Measurements from ENCODE around the gene MXD3. TPM values are rescaled to one million over a fixed set of nuclear protein-coding genes. Genes with fewer than 3 reads are reported as not detected.

Gene MXD3
- total and polyA plus RNA-seq, 8 donors: 6.8 to 86.9 (median 20.4) TPM

GRCh38 chr5:177269976-177270375 lies 41.7 kb downstream of the MXD3 start:
- H3K4me1 ChIP-seq: peaks cover 0 to 32% (median 5%) of the 10 kb centered on the region in 4 donors
- no peak overlapping the region for H3K4me3 ChIP-seq
- WGBS, 5 donors: 82 to 88% (median 84%) methylated on average over 3 of the region's 3 CpGs
- H3K27me3 ChIP-seq: no peaks in the 10 kb centered on the region
- no peak overlapping the region for H3K27ac ChIP-seq
- TF ChIP-seq POLR2AphosphoS5 (IDR thresholded peaks at IDR 0.05): no peak
- no peaks in the 10 kb centered on the region for H3K9me3 ChIP-seq
- H3K36me3 ChIP-seq: peaks cover 43 to 95% (median 91%) of the 10 kb centered on the region in 4 donors
- intact Hi-C loops (cut with DNase I; ENCODE audit: low total_unique reads): no loop called here
- DNase-seq: no peak

- intact Hi-C loops (cut with DNase I; ENCODE audit: low total_unique reads): no loop called here
- Histone ChIP-seq H3K27ac (no peak overlapping the region), H3K36me3 (peaks cover 43 to 95% (median 89%) of the 10 kb centered on the region in 4 donors), H3K4me1 (peaks cover 0 to 32% (median 7%) of the 10 kb centered on the region in 4 donors), H3K9me3 (no peaks in the 10 kb centered on the region), H3K4me3 (no peak overlapping the region), H3K27me3 (no peaks in the 10 kb centered on the region)
- peak in 1 of 2 donors; percentile 19 for DNase-seq
- WGBS, 5 donors: 93 to 96% (median 95%) methylated on average over 7 of the region's 7 CpGs
- TF ChIP-seq EP300 (IDR thresholded peaks at IDR 0.05) (no peak), POLR2AphosphoS5 (IDR thresholded peaks at IDR 0.05) (no peak), CTCF (IDR thresholded peaks at IDR 0.05) (no peak), POLR2A (IDR thresholded peaks at IDR 0.05) (no peak)
These were observed 42.3 kb downstream of the MXD3 start for GRCh38 chr5:177269232-177269895.

GRCh38 chr5:177265395-177265794 lies 46.3 kb downstream of the MXD3 start:
- Histone ChIP-seq H3K36me3 (peaks cover 41 to 98% (median 95%) of the 10 kb centered on the region in 4 donors), H3K27me3 (no peaks in the 10 kb centered on the region), H3K27ac (no peak overlapping the region), H3K4me1 (peaks cover 0 to 16% (median 5%) of the 10 kb centered on the region in 4 donors), H3K9me3 (no peaks in the 10 kb centered on the region), H3K4me3 (no peak overlapping the region)
- TF ChIP-seq CTCF (IDR thresholded peaks at IDR 0.05): no peak
- intact Hi-C loops (cut with DNase I; ENCODE audit: low total_unique reads): no loop called here
- WGBS, 5 donors: 92 to 95% (median 93%) methylated on average over 16 of the region's 16 CpGs
- no peak for DNase-seq

- Histone ChIP-seq H3K4me1 (peaks cover 0 to 16% (median 0%) of the 10 kb centered on the region in 4 donors), H3K9me3 (no peaks in the 10 kb centered on the region), H3K27me3 (no peaks in the 10 kb centered on the region), H3K4me3 (no peak overlapping the region), H3K27ac (no peak overlapping the region), H3K36me3 (peaks cover 32 to 98% (median 95%) of the 10 kb centered on the region in 4 donors)
- 0 to 90% (median 81%) methylated on average over 1 of the region's 1 CpG for WGBS, 5 donors
- no peak for DNase-seq
- TF ChIP-seq EP300 (IDR thresholded peaks at IDR 0.05) (no peak), CTCF (IDR thresholded peaks at IDR 0.05) (no peak), POLR2AphosphoS5 (IDR thresholded peaks at IDR 0.05) (no peak), POLR2A (IDR thresholded peaks at IDR 0.05) (no peak)
- intact Hi-C loops (cut with DNase I; ENCODE audit: low total_unique reads): no loop called here
These were observed 47.5 kb downstream of the MXD3 start for GRCh38 chr5:177264178-177264577.

GRCh38 chr5:177261510-177261909 lies 50.2 kb downstream of the MXD3 start:
- no peaks in the 10 kb centered on the region for H3K27me3 ChIP-seq
- no peak overlapping the region for H3K27ac ChIP-seq
- intact Hi-C loops (cut with DNase I; ENCODE audit: low total_unique reads): no loop called here
- H3K4me3 ChIP-seq: no peak overlapping the region
- no peak for DNase-seq
- peaks cover 0 to 16% (median 0%) of the 10 kb centered on the region in 4 donors for H3K4me1 ChIP-seq
- H3K36me3 ChIP-seq: peaks cover 39 to 98% (median 95%) of the 10 kb centered on the region in 4 donors
- 82 to 97% (median 88%) methylated on average over 1 of the region's 1 CpG for WGBS, 5 donors
- no peak for TF ChIP-seq POLR2A (IDR thresholded peaks at IDR 0.05)
- no peak for TF ChIP-seq CTCF (IDR thresholded peaks at IDR 0.05)
- no peaks in the 10 kb centered on the region for H3K9me3 ChIP-seq

Measured in stomach (tissue), 9 donors.